ENCODE measurements around the gene COL9A2.

- no peak for TF ChIP-seq CTCF (IDR thresholded peaks at IDR 0.05)
- no peak for TF ChIP-seq POLR2A (IDR thresholded peaks at IDR 0.05)
Observed at GRCh38 chr1:40353082-40353481, 36.0 kb upstream of the COL9A2 start.
